Measurements from ENCODE around the gene LRRC3C. TPM values are rescaled to one million over a fixed set of nuclear protein-coding genes. Genes with fewer than 3 reads are reported as not detected.

LRRC3C gene
- total and polyA plus RNA-seq, 4 donors, result 0.08 to 0.24 (median 0.17) TPM; not detected in 1

GRCh38 chr17:39972271-39972670 is 44.7 kb downstream of the LRRC3C start (continued):
- TF ChIP-seq, protein P1, sequence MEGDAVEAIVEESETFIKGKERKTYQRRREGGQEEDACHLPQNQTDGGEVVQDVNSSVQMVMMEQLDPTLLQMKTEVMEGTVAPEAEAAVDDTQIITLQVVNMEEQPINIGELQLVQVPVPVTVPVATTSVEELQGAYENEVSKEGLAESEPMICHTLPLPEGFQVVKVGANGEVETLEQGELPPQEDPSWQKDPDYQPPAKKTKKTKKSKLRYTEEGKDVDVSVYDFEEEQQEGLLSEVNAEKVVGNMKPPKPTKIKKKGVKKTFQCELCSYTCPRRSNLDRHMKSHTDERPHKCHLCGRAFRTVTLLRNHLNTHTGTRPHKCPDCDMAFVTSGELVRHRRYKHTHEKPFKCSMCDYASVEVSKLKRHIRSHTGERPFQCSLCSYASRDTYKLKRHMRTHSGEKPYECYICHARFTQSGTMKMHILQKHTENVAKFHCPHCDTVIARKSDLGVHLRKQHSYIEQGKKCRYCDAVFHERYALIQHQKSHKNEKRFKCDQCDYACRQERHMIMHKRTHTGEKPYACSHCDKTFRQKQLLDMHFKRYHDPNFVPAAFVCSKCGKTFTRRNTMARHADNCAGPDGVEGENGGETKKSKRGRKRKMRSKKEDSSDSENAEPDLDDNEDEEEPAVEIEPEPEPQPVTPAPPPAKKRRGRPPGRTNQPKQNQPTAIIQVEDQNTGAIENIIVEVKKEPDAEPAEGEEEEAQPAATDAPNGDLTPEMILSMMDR (IDR thresholded peaks at IDR 0.05; ENCODE audit: low read depth, low read length, missing input control), result no peak
- no peak for TF ChIP-seq TAF1 (conservative IDR thresholded peaks at IDR 0.05)

DNA sequence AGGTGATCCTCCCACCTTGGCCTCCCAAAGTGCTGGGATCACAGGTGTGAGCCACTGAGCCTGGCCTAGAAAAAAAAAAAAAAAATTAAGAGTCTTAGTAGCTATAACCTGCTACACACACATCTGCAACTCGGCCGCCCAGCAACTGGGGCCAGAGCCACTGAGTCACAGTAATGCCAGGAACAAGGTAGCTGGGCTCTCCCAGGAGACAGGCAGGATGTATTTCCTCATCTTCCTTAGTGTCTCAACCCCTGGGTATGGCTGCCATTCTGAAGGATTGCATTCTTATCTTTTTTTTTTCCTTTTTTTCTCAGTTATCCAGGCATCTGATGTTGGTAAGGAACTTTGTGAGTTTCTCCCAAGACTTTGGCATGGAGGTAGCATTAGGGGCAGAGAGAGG is 46.0 kb downstream of the LRRC3C start:
- H3K9me3 ChIP-seq (ENCODE audit: control insufficient read depth in 4 of 4, low read length in 3 of 4), result no peaks in the 10 kb centered on the region
- no peak overlapping the region for H3K9ac ChIP-seq (ENCODE audit: low read depth in 1 of 2, low read length in 2 of 2)
- H3K27ac ChIP-seq (ENCODE audit: low read depth in 1 of 2, low read length in 2 of 2), result no peak overlapping the region
- TF ChIP-seq HNF4A (conservative IDR thresholded peaks at IDR 0.05) (no peak), MAX (IDR thresholded peaks at IDR 0.05) (no peak)
- TF ChIP-seq, protein P1 (IDR thresholded peaks at IDR 0.05; ENCODE audit: low read depth, low read length, missing input control), result no peak
- no peaks in the 10 kb centered on the region for H3K4me1 ChIP-seq (ENCODE audit: control insufficient read depth in 4 of 4, insufficient read depth in 4 of 4, low read length in 3 of 4)
- H3K4me3 ChIP-seq (ENCODE audit: low read depth in 1 of 3, low read length in 3 of 3), result no peak overlapping the region
- no peak for DNase-seq (ENCODE audit: low spot score)
- no peaks in the 10 kb centered on the region for H3K36me3 ChIP-seq (ENCODE audit: control insufficient read depth in 4 of 4, insufficient read depth in 3 of 4, low read depth in 1 of 4, low read length in 3 of 4)
- no peaks in the 10 kb centered on the region for H3K27me3 ChIP-seq (ENCODE audit: control insufficient read depth in 4 of 4, insufficient read depth in 4 of 4, low read length in 3 of 4)
- WGBS, result 93% methylated on average over 2 of the region's 2 CpGs

DNA sequence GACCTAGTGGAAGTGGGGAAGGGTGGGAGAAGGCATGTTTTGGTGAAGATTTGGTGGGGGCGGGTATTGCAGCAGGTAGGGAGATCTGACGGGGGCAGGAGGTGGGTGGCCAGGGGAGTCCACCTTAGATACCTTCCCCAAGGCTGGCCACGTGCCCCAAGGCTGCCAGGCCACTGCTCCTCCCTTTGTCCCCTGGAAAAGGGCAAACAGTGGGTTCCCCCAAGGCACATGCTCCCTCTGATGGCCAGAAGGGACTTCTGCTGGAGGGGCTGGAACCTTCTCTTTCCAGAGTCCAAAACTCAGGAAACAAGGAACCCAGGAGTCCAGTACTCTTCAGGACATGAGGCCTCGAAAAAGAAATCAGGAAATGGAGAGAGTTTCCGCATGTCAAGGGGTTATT is 46.9 kb downstream of the LRRC3C start:
- H3K27me3 ChIP-seq (ENCODE audit: control insufficient read depth in 4 of 4, insufficient read depth in 4 of 4, low read length in 3 of 4), result no peaks in the 10 kb centered on the region
- H3K36me3 ChIP-seq (ENCODE audit: control insufficient read depth in 4 of 4, insufficient read depth in 3 of 4, low read depth in 1 of 4, low read length in 3 of 4), result no peaks in the 10 kb centered on the region
- H3K4me3 ChIP-seq (ENCODE audit: low read depth in 1 of 3, low read length in 3 of 3), result no peak overlapping the region
- no peaks in the 10 kb centered on the region for H3K9me3 ChIP-seq (ENCODE audit: control insufficient read depth in 4 of 4, low read length in 3 of 4)
- WGBS, result 78% methylated on average over 5 of the region's 5 CpGs
- DNase-seq (ENCODE audit: low spot score), result no peak
- TF ChIP-seq RXRA (IDR thresholded peaks at IDR 0.05) (no peak), EGR1 (IDR thresholded peaks at IDR 0.05; ENCODE audit: low read depth in 2 of 2) (no peak), SP1 (IDR thresholded peaks at IDR 0.05) (no peak), MAX (IDR thresholded peaks at IDR 0.05) (no peak), FOXA2 (IDR thresholded peaks at IDR 0.05) (no peak), NR2F2 (IDR thresholded peaks at IDR 0.05) (no peak), JUND (IDR thresholded peaks at IDR 0.05) (no peak), RAD21 (IDR thresholded peaks at IDR 0.05) (no peak), HNF4G (IDR thresholded peaks at IDR 0.05) (no peak), FOXA1 (IDR thresholded peaks at IDR 0.05) (no peak), GABPA (IDR thresholded peaks at IDR 0.05 in 1 of 2, conservative IDR thresholded peaks at IDR 0.05 in 1 of 2) (no peak), HNF4A (conservative IDR thresholded peaks at IDR 0.05) (no peak), YY1 (IDR thresholded peaks at IDR 0.05) (no peak), REST (IDR thresholded peaks at IDR 0.05) (no peak), TAF1 (conservative IDR thresholded peaks at IDR 0.05) (no peak)
- TF ChIP-seq, protein P2, sequence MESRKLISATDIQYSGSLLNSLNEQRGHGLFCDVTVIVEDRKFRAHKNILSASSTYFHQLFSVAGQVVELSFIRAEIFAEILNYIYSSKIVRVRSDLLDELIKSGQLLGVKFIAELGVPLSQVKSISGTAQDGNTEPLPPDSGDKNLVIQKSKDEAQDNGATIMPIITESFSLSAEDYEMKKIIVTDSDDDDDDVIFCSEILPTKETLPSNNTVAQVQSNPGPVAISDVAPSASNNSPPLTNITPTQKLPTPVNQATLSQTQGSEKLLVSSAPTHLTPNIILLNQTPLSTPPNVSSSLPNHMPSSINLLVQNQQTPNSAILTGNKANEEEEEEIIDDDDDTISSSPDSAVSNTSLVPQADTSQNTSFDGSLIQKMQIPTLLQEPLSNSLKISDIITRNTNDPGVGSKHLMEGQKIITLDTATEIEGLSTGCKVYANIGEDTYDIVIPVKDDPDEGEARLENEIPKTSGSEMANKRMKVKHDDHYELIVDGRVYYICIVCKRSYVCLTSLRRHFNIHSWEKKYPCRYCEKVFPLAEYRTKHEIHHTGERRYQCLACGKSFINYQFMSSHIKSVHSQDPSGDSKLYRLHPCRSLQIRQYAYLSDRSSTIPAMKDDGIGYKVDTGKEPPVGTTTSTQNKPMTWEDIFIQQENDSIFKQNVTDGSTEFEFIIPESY (IDR thresholded peaks at IDR 0.05), result no peak
- TF ChIP-seq, protein P3, sequence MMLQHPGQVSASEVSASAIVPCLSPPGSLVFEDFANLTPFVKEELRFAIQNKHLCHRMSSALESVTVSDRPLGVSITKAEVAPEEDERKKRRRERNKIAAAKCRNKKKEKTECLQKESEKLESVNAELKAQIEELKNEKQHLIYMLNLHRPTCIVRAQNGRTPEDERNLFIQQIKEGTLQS (IDR thresholded peaks at IDR 0.05), result no peak
- TF ChIP-seq, protein P1 (IDR thresholded peaks at IDR 0.05; ENCODE audit: low read depth, low read length, missing input control), result no peak
- H3K27ac ChIP-seq (ENCODE audit: low read depth in 1 of 2, low read length in 2 of 2), result no peak overlapping the region
- peaks cover 0 to under 1% (median 0%) of the 10 kb centered on the region in 4 donors for H3K4me1 ChIP-seq (ENCODE audit: control insufficient read depth in 4 of 4, insufficient read depth in 4 of 4, low read length in 3 of 4)
- no peak overlapping the region for H3K9ac ChIP-seq (ENCODE audit: low read depth in 1 of 2, low read length in 2 of 2)

Measured in liver (tissue), 9 donors.